ENCODE data around the gene PTPRE. TPM values are rescaled to one million over a fixed set of nuclear protein-coding genes. Genes with fewer than 3 reads are reported as not detected.

The PTPRE gene
- polyA plus RNA-seq, 10 donors: 4.4 to 9.5 (median 6.5) TPM

DNA sequence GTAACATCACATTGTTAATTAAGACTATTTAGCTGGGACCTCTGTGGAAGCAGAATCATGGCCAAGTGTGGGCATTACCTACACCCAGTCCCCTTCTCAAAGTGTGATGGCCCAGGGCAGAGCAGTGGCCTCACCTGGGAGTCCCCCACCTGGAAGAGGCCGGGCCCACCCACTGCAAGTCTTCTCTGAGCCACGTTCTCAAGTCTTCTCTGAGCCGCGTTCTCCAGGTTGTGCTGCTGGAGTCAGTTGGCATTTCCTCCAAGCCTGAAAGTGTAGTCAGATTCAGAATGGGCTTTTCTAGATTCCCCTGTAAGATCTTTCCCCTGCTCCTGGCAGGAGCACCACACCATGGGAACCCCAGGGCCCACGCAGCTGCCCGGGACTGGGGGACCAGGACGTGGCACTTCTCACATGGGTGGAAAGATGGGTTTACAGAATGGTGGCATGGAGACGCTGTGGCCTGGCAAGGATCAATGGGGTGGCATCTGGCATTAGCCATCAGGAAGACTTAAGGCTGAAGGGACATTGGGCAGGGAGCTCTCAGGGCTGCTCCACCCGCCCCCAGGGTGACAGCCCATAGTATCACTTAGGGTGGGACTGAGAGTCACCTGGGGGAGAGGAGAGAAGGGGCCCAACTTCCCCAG lies 151.3 kb downstream of the PTPRE start:
- no peak for DNase-seq

DNA sequence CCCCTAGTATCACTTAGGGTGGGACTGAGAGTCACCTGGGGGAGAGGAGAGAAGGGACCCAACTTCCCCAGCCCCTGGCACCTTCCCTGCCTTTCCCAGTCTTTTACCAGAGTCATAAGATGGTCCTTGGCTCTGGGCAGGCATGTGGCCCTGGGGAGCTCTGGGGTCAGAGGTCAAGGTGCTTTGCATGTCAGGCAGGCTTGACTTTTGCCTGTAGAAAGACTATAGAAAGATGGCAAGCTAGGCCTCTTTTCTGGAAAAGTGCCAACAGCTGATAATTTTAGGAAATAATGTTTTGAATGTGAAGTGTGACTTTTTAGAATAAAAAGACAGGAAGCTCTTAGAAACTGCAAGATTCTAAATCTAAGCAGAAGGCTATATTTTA lies 151.8 kb downstream of the PTPRE start:
- DNase-seq: no peak

DNA sequence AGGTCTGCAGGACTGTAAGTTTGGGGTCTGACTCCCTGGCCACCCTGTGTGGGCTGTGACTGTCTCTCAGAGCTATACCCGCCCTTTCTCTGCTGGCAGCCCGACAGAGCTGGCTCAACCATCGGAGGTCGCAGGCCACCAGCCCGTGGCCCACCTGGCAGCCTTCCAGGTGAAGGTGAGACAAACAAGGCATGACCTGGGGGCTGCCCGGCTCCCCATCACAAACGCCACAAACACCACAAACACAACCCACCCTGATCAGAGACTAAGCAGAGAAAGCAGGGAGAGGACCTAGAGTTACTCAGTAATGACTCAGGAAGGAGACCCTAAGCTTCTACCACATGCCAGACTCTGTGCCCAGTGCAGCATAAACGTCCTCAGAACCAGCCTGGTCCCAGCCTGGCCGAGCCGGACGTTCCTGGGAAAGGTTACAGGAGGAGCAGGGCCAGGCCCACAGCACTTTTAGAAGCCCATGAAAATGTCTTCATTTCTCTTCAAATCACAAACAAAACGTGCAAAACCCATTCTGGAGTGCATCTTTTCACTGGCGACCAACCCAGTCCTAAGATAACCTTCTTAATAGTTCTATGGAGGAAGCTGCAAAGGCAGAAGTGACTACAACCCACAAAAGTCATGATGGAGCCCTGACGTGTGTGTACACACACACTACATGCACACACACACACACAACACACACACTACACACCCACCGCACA lies 152.5 kb downstream of the PTPRE start:
- DNase-seq: no peak

DNA sequence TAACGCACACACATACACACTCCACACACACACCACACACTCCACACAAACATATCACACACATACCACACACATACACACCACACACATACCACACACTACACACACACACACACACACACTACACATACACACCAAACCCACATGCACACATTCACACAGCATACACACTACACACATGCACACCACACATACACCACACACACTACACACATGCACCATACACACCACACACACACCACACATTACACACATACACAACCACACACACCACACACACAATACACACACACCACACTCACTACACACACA lies 153.0 kb downstream of the PTPRE start:
- DNase-seq: no peak

DNA sequence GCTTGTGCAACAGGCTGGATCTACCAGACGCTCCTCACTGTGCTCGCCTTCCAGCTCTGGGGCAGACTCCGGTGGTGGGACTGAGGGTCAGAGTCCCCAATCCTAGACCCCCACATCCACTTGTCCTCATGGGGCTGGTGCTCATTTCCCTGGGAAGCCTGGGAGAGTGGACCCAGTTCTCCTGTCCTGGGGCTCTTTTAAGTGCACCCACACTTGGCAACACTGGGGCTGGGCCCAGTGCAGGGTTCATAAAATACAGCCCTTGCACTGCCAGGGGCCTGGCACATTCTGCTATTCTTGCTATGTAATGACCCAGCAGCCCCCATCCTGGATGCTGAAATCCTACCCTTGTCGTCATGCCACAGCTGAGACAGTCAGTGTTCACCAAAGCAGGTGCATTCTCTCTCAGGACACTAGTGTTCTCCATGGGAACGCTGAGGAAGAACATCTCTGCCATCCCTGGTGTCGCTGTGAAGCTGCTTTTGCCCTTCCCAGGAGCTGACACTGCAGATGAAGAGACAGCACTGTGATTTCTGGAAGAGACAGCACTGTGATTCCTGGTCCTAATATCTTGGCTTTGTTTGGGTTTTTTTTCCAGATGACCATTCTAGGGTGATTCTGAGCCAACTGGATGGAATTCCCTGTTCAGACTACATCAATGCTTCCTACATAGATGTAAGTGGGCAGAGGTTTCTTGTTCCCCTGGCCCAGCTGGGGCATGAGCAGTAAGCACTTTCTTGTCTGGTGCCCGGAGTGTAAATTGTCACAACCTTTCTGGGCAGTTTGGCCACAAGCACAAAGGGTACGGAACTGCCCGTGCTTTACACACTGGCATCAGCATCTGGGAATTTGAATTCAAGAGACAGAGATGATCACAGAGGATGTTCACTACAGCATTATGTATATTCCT lies 153.7 kb downstream of the PTPRE start:
- no peak for DNase-seq

DNA sequence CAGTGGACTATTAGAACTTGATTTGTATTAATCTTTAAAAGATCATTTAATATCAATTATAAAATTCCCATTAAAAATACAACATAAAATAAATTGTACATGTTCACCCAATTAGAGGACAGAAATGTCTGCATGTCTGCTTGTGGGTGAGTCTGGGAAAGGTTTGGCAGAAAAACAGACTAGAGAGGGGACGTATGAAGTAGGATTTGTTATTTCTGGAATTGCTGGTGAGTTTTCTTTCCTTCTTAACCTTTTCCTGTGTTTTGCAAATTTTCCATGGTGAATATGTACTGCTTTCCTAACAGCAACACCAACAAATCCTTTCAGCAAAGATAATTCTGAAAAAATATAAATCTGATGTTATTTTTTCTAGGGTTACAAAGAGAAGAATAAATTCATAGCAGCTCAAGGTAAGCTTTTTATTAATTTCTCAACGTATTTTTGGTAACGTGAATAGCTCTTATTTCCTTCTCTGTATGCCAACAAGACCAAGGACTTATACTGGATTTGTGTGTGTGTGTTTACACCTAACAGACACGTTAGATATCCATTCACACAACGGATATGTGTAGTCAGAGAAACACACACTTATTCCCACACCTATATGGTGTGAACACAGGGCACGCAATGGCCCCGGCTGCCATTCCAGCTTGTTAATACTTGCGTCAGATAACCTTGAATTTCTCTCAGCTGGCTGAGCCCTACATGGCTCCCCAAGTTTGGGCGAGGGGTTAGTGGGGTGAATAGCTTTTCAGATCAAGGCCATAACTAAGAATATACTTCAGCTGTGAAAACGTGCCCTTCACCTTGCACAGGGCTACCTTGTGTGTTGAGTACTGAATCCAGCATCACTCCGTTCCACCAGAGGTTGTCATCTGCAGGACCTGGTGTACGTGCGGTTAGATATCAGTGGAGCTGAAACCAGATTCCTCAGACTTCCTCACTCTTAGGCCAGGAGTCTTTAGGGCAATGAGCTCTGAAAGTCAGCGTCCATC lies 154.7 kb downstream of the PTPRE start:
- no peak for DNase-seq

DNA sequence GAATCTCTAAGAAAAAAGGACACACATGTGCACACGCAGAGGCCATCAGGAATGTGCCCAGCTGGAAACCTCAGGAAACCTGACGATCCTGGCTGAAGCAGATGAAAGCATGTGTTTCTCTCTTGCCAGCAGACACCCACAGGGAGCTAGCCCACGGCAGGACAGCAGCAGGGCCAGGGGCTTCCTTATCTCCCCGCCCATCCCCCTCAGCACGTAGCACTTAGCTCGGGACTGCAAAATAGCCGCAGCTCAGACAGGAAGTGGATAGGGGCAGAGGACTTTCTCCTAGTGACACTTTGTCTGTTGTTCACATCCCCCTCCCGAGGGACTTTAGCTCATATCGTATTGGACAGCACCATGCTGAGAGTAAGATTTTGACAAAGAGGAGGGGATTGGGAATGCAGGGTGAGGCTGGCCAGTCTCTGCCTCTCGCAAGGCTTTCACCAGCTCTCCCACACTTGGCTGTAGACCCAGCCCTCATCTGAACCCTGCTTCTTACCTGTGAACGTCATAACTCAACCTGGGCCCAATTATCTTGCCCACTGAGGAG lies 155.5 kb downstream of the PTPRE start:
- DNase-seq: peak in 1 of 3 donors; percentile 56

DNA sequence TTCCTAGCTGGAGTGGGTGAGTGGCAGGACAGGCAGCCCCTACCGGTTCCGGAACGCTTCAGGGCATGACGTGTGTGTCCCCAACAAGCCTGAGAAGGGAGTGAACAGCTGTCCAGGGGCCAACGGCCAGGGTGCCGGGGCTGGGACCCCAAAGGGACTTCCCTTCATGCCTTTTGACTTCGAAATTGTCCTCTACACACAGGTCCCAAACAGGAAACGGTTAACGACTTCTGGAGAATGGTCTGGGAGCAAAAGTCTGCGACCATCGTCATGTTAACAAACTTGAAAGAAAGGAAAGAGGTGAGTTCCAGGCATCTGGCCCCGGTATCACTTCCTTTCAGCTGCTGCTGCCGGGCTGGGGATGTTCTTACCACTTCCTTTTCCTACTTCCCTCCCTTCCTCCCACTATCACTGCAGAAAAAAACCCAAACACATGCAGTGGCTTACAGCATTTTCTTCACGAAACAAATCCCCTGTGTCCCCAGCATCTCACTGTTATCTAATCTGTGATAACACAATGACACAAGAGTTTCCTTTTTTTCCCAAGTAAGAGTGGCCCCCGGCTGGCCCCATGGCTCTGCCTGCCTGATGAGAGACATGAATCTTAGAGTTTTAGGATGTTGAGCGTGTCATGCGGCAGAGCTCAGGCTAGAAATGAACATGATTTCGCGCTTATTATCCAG lies 156.1 kb downstream of the PTPRE start:
- DNase-seq: peak in 1 of 3 donors; percentile 63

DNA sequence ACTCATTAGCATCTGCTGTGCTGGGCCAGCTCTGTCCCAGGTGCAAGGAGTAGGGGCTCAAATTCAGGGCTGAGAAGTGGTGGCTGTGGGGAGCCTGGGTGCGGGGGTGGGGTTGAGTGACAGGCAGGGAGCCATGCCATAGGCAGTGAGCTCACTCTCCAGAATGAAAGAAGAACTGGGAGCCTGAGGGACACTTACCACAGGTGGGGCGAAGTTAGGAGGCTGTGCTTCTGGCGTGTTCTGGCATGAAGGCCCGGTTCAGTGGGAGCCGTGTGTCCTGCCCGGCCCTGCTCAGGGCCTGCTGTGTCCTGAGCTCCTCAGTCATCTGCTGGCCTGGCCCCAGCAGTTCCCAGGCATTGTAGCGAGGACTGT lies 156.8 kb downstream of the PTPRE start:
- no peak for DNase-seq

DNA sequence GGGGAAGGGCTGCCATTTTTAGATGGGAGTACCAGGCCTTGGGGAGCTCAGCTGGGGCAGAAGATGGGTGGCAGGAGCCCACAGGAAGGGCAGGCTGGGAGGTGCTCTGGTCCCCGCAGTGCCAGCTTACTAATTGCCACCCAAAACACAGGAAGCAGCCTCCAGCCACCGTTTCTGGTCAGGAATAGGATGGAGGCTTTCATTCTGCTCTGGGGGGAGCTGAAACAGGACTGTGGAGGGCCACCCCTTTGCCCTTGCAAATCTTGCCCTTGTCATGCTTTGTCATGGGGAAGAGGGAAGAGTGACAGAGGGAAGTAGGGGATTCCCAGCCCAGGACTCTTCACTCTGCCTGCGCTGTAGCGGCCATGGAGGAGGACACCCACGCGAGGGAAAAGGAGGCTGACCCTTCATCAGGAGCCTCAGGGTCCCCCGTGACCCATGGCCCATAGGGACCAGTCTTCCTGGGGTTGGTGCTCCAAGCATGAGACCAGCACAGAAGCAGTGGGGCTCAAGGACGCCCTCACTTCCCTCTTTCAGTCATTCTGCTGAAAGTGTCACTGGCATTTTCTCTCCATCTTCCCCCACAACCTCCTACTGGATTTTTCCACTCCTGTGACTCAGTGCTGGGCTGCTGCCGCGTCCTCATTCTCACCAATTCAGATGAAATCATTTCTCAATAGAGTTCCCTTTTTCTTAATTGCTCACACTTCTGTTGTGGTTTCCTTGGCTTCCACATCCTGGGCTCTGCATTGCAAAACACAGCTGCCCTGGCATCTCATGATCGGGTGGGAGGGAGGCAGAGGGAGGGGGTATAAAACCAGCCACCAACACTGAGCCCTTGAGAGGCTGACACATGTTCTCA lies 157.4 kb downstream of the PTPRE start:
- DNase-seq: peak; percentile 46 to 68 (median 55)

DNA sequence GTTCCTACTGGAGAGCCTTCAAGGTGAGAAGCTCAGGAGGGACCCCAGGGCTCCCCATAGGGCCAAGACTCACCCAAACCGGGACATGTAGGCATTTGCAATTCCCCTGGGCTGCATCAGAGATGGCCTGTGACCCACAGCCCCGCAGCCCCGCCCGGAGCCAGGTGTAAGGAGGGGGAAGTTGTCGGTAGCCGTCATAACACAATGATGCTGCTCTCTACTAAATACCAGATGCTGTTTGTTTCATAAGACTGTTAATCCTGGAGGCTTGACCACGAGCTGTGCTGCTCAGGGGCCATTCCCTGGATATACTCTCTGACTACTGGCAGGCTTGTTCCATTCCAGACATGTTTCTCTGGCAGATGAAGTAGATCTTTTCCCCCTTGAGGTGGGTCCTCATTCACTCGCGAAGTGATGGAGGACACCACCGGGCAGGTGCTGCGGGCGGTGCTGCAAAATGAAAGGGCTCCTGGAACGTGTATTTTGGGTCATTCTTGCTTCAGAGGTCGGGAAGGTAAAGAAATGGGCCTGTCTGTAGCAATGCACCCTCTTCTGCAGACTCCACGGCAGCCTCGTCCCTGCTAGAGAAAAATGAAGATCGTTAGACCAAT lies 158.2 kb downstream of the PTPRE start:
- DNase-seq: no peak

DNA sequence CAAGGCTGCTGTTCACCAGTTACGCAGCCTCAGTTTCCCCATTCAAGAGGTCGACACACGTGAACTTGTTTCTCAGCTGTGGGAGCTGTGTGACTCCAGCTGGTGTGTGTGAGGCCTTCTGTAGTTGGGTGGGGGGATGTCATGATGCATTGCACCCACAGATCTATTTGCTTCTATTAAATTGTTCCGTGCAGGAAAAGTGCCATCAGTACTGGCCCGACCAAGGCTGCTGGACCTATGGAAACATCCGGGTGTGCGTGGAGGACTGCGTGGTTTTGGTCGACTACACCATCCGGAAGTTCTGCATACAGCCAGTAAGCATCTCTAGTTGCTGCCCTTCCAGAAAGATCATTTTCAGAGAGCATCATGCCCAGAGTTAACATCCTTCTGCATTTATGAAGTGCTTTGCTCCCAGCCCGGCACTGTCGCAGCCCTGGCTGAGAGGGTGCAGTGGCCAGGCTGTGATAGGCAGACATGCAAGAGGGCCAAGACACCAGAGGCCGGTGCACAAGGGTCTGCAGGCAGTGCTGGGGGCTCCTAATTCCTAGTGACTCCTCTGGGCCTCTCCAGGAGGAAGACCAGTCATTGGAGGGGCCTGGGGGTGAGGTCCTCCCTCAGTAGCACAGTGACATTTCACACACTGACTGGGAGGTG lies 159.1 kb downstream of the PTPRE start:
- DNase-seq: no peak

DNA sequence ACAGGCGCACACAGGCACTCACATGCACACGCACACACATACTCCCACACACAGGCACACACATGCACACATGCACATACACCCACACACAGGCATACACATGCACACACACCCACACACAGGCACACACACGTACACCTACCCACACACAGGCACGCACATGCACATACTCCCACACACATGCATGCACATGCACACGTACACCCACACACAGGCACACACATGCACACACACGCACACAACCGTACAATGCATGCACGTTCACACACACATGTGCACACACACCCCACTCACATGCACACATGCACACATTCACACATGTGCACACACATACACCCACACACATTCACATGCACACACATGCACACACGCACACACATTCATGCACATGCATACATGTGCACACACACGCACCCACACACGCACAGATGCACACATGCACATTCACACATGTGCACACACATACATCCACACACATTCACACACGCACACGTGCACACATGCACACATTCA lies 160.0 kb downstream of the PTPRE start:
- DNase-seq: no peak

DNA sequence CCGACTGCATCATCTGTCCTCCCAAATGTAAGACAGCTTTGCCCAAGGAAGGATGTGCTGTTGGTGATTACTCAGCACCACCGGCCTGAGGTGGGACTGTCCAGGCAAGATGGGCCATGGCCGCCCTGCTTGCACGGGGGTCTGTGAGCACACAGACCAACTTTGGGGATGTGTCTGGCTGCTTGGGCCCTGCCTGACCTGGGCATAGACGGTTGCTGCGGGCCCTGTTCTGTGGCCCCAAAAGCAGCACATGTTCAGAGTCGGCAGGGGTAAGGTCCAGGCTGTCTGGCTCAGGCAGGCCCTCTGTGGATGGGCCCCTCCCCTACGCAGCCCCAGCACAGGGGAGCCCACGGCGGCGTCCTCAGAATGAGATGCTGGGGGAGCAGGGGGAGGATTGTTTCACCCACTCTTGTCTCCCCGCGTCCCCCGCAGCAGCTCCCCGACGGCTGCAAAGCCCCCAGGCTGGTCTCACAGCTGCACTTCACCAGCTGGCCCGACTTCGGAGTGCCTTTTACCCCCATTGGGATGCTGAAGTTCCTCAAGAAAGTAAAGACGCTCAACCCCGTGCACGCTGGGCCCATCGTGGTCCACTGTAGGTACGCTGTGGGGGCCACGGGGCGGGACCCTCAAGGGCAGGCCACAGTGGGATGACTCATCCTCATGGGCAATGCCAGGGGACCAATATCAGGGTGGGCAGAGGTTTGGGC lies 160.9 kb downstream of the PTPRE start:
- DNase-seq: no peak

DNA sequence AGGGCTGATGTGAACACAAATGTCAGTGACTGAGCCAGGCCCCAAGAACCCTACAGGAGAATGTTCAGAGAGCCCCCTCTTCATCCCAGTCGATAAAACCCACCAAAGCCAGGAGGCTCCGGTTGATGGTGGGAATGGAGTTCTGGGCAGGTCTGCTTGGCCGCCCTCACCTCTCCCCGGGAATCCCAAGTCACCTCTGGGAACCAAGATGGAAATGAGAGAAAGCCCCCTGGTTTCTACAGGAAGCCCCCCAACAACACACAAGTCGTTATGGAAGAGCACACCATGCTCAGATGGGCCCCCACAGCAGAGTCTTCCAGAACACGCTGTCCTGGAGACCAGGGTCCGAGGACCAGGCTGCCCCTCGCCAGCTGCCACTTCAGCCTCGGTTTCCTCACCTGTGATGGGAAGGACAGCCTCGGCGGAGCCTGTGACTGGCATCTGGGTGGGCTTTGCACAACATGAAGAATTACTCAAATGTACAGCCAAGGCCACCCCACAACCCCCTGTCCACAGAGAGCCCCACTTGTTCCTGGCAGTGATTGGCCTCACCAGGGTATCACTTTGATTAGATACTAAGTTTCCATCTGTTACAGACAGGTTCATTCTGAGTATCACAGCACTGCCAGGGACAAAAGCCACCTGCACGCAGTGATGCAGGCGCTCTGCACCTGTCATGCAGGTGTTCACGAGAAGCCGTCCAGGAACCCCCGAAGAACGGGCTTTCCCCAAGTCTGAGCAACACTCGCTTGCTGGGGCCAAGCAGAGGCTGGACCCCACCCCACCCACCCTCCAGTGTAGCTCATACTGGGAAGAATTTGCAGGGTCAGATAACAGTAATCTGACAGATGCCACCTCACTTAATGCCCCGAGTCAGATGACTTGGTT lies 161.7 kb downstream of the PTPRE start:
- DNase-seq: no peak

DNA sequence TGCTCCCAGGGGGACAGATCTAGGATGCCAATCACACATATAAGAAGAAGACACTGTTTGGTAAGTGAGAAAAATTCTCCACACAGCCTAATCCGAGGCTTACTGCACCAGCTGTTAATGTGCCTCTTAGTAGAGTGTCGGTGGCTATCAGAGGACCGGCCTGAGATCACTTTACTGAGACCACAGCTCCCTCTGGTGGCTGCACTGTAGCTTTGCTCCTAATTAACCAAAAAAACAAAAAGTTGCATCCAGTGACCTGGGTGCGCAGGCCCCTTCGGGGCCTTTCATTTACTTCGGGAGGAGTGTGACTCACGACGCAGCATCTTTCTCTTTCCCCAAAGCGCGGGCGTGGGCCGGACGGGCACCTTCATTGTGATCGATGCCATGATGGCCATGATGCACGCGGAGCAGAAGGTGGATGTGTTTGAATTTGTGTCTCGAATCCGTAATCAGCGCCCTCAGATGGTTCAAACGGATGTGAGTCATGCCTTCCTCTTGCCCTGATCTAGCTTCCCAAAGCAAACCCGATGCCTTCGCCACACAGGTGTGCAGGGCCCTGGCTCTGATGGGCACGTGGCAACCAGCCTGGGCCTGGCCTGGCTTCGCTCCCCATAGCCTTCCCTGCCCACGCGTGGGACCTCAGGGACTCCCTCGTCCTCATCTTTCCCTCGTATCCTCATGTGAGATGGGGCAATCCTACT lies 162.6 kb downstream of the PTPRE start:
- peak; percentile 74 to 87 (median 86) for DNase-seq
